ENCODE measurements around the gene OR7G3.

OR7G3 gene

GRCh38 chr19:9150650-9151049 lies 23.9 kb upstream of the OR7G3 start:
- H4K20me1 ChIP-seq (ENCODE audit: insufficient read depth, low read length): no peaks in the 10 kb centered on the region
- peaks cover 91% of the 10 kb centered on the region for H3K36me3 ChIP-seq (ENCODE audit: insufficient read depth, low read length)
- H3K4me3 ChIP-seq (ENCODE audit: low read depth, low read length, poor library complexity, severe bottlenecking): no peak overlapping the region
- no peak overlapping the region for H3K27ac ChIP-seq (ENCODE audit: low read depth, low read length, poor library complexity, severe bottlenecking)
- peaks cover 36% of the 10 kb centered on the region for H3K9me3 ChIP-seq (ENCODE audit: low read length)
- no peaks in the 10 kb centered on the region for H3K9me2 ChIP-seq (ENCODE audit: low read depth, low read length)
- no peaks in the 10 kb centered on the region for H3K27me3 ChIP-seq (ENCODE audit: insufficient read depth, low read length)
- no peaks in the 10 kb centered on the region for H3K4me1 ChIP-seq (ENCODE audit: insufficient read depth, low read length, severe bottlenecking)
- H3F3A ChIP-seq (ENCODE audit: insufficient read depth, low read length): no peaks in the 10 kb centered on the region
- no peak overlapping the region for H3K9ac ChIP-seq (ENCODE audit: low read length)
- H2AFZ ChIP-seq (ENCODE audit: low read length): no peak overlapping the region
- no peak overlapping the region for H3K4me2 ChIP-seq (ENCODE audit: low read length)
- no peak for TF ChIP-seq EZH2 (IDR thresholded peaks at IDR 0.05; ENCODE audit: borderline replicate concordance, low read length)
- TF ChIP-seq CTCF (IDR thresholded peaks at IDR 0.05; ENCODE audit: low read length): no peak
- peaks cover 92% of the 10 kb centered on the region for H3K79me2 ChIP-seq (ENCODE audit: insufficient read depth, low read length)

DNA sequence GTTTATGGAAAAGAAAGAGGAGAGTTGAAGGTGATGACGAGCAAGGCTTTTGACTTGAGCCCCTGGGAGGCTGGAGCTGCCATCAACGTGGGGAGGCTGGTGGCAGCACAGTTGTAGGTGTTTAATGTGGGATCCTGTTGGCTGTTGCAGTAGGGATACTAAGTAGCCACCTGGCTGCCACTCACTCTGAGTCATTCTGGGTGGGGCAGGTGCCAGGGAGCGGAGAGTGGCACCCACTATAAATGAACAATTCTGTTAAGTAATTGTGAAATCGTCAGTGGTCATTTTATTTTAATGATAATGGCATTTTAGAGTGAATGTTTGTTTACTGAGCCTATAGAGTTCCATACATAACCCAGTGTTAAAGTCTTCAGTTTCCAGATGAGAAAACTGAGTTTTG lies 23.2 kb upstream of the OR7G3 start:
- no peak for TF ChIP-seq CTCF (IDR thresholded peaks at IDR 0.05; ENCODE audit: low read length)
- no peak for TF ChIP-seq EZH2 (IDR thresholded peaks at IDR 0.05; ENCODE audit: borderline replicate concordance, low read length)
- Histone ChIP-seq H2AFZ (ENCODE audit: low read length) (no peak overlapping the region), H3K4me2 (ENCODE audit: low read length) (no peak overlapping the region), H4K20me1 (ENCODE audit: insufficient read depth, low read length) (no peaks in the 10 kb centered on the region), H3K9ac (ENCODE audit: low read length) (no peak overlapping the region), H3K36me3 (ENCODE audit: insufficient read depth, low read length) (peaks cover 91% of the 10 kb centered on the region), H3K4me1 (ENCODE audit: insufficient read depth, low read length, severe bottlenecking) (no peaks in the 10 kb centered on the region), H3K9me2 (ENCODE audit: low read depth, low read length) (no peaks in the 10 kb centered on the region), H3F3A (ENCODE audit: insufficient read depth, low read length) (no peaks in the 10 kb centered on the region), H3K4me3 (ENCODE audit: low read depth, low read length, poor library complexity, severe bottlenecking) (no peak overlapping the region), H3K9me3 (ENCODE audit: low read length) (peaks cover 38% of the 10 kb centered on the region), H3K79me2 (ENCODE audit: insufficient read depth, low read length) (peaks cover 94% of the 10 kb centered on the region), H3K27ac (ENCODE audit: low read depth, low read length, poor library complexity, severe bottlenecking) (no peak overlapping the region), H3K27me3 (ENCODE audit: insufficient read depth, low read length) (no peaks in the 10 kb centered on the region)

DNA sequence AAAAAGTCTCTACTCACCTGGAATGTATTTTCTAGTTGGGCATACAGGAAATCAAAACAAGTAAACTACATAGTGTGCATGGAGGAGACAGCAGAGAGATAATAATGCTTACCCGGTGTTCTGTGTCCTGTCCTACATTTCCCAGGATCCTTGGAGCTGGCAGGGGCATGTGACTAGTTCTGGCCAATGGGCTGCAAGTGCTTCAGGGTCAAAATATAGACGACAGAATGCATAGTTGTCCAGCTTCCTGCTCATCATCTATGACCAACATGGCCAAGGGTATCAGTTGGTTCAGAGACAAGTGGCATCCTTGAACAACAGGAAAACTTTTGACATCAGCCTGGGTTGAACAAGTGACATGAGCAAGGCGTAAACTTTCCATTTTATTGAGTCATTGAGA lies 21.9 kb upstream of the OR7G3 start:
- Histone ChIP-seq H3K79me2 (ENCODE audit: insufficient read depth, low read length) (peaks cover 94% of the 10 kb centered on the region), H4K20me1 (ENCODE audit: insufficient read depth, low read length) (no peaks in the 10 kb centered on the region), H3K4me2 (ENCODE audit: low read length) (no peak overlapping the region), H3K9me2 (ENCODE audit: low read depth, low read length) (no peaks in the 10 kb centered on the region), H3K4me3 (ENCODE audit: low read depth, low read length, poor library complexity, severe bottlenecking) (no peak overlapping the region), H3K27ac (ENCODE audit: low read depth, low read length, poor library complexity, severe bottlenecking) (no peak overlapping the region), H2AFZ (ENCODE audit: low read length) (no peak overlapping the region), H3K9ac (ENCODE audit: low read length) (no peak overlapping the region), H3K36me3 (ENCODE audit: insufficient read depth, low read length) (peaks cover 89% of the 10 kb centered on the region), H3K9me3 (ENCODE audit: low read length) (peaks cover 32% of the 10 kb centered on the region), H3K27me3 (ENCODE audit: insufficient read depth, low read length) (no peaks in the 10 kb centered on the region), H3F3A (ENCODE audit: insufficient read depth, low read length) (no peaks in the 10 kb centered on the region), H3K4me1 (ENCODE audit: insufficient read depth, low read length, severe bottlenecking) (no peaks in the 10 kb centered on the region)
- TF ChIP-seq CTCF (IDR thresholded peaks at IDR 0.05; ENCODE audit: low read length) (no peak), EZH2 (IDR thresholded peaks at IDR 0.05; ENCODE audit: borderline replicate concordance, low read length) (no peak)

All from OCI-LY1 (cell line).